HepG2 (cell line): ENCODE data around the gene PGPEP1. TPM values are rescaled to one million over a fixed set of nuclear protein-coding genes. Genes with fewer than 3 reads are reported as not detected.

Experiments
- AGO1 ChIP-seq: fragments of 200-400 bp; formaldehyde crosslinking; IDR thresholded peaks from 2 replicates; pipeline ENCODE4 v1.6.1; 2017; ENCODE audit warnings: mild to moderate bottlenecking, low read depth, low read length, moderate library complexity; ENCODE audit not compliant: poor library complexity, severe bottlenecking
- ATF1 ChIP-seq: IDR thresholded peaks from 2 replicates; pipeline ENCODE4 v1.6.1; 2016; ENCODE audit warnings: mild to moderate bottlenecking, control low read depth
- DBP ChIP-seq: sonication (generic); formaldehyde crosslinking; IDR thresholded peaks from 2 replicates; pipeline ENCODE4 v1.4.0; 2020; ENCODE audit warnings: missing genetic modification reagents; ENCODE audit errors: not compliant biosample characterization
- HMG20A ChIP-seq: IDR thresholded peaks from 2 replicates; pipeline ENCODE4 v1.6.1; 2016; ENCODE audit warnings: borderline replicate concordance
- KDM1A ChIP-seq: IDR thresholded peaks from 2 replicates; pipeline ENCODE4 v1.6.1; 2016; ENCODE audit warnings: missing compliant biosample characterization
- MTF1 ChIP-seq: sonication (generic); formaldehyde crosslinking; IDR thresholded peaks from 2 replicates; pipeline ENCODE4 v1.5.0; 2020; ENCODE audit warnings: missing genetic modification reagents
- NR3C1 ChIP-seq: sonication (generic); formaldehyde crosslinking; IDR thresholded peaks from 2 replicates; pipeline ENCODE4 v1.4.0; 2020; ENCODE audit warnings: missing genetic modification reagents
- PITX1 ChIP-seq: sonication (generic); formaldehyde crosslinking; IDR thresholded peaks from 2 replicates; pipeline ENCODE4 v1.5.1; 2020; ENCODE audit warnings: mild to moderate bottlenecking, missing genetic modification reagents
- SNAPC5 ChIP-seq: sonication (generic); formaldehyde crosslinking; IDR thresholded peaks from 2 replicates; pipeline ENCODE4 v1.8.1; 2023; ENCODE audit warnings: mild to moderate bottlenecking, missing genetic modification reagents, borderline replicate concordance
- THYN1 ChIP-seq: sonication (generic); formaldehyde crosslinking; IDR thresholded peaks from 2 replicates; pipeline ENCODE4 v1.8.1; 2023; ENCODE audit warnings: low read depth, mild to moderate bottlenecking, moderate library complexity, missing genetic modification reagents, borderline replicate concordance
- TOE1 ChIP-seq: sonication (generic); formaldehyde crosslinking; IDR thresholded peaks from 2 replicates; pipeline ENCODE4 v1.4.0; 2020; ENCODE audit warnings: mild to moderate bottlenecking, missing genetic modification reagents
- TRIM22 ChIP-seq: fragments of 450-650 bp; IDR thresholded peaks from 2 replicates; pipeline ENCODE4 v1.6.1; 2017
- ZBTB46 ChIP-seq: sonication (generic); formaldehyde crosslinking; IDR thresholded peaks from 2 replicates; pipeline ENCODE4 v1.4.0; 2020; ENCODE audit warnings: mild to moderate bottlenecking, missing genetic modification reagents, borderline replicate concordance
- ZFP62 ChIP-seq: sonication (generic); formaldehyde crosslinking; IDR thresholded peaks from 2 replicates; pipeline ENCODE4 v1.4.0; 2020; ENCODE audit warnings: missing genetic modification reagents
- ZNF598 ChIP-seq: sonication (generic); formaldehyde crosslinking; IDR thresholded peaks from 2 replicates; pipeline ENCODE4 v1.5.1; 2020; ENCODE audit warnings: mild to moderate bottlenecking, missing genetic modification reagents, borderline replicate concordance
- ZNF605 ChIP-seq: sonication (generic); formaldehyde crosslinking; IDR thresholded peaks from 2 replicates; pipeline ENCODE4 v1.8.0; 2022; ENCODE audit warnings: mild to moderate bottlenecking, missing genetic modification reagents
- ZNF772 ChIP-seq: sonication (generic); formaldehyde crosslinking; IDR thresholded peaks from 2 replicates; pipeline ENCODE4 v1.5.0; 2020; ENCODE audit warnings: mild to moderate bottlenecking, missing genetic modification reagents
- ZNF781 ChIP-seq: sonication (generic); formaldehyde crosslinking; IDR thresholded peaks from 2 replicates; pipeline ENCODE4 v1.5.1; 2020; ENCODE audit warnings: borderline replicate concordance, mild to moderate bottlenecking, missing genetic modification reagents; ENCODE audit errors: not compliant biosample characterization
- ZSCAN25 ChIP-seq: sonication (generic); formaldehyde crosslinking; IDR thresholded peaks from 2 replicates; pipeline ENCODE4 v1.8.0; 2022; ENCODE audit warnings: mild to moderate bottlenecking, missing genetic modification reagents
- polyA plus RNA-seq, 8 experiments: library from polyadenylated mRNA; depleted of rRNA in 3 of 8; stranded (reverse) in 7 of 8; unstranded in 1 of 8; fragments of >200 nt; fragmentation: Illumina TruSeq in 4 of 8; extraction: Trizol in 4 of 8; gene quantifications; 2 replicates each; pipeline versions ENCODE4 v1.2.1 to v1.2.3, GENCODE V29; 2011 to 2016; ENCODE audit warnings: low read depth in 4 of 8, missing spikeins in 1 of 8, mixed read lengths in 1 of 8; ENCODE audit not compliant: insufficient read depth in 1 of 8
- total RNA-seq, 5 experiments: library from RNA; depleted of rRNA; stranded (reverse); fragments of >200 nt; fragmentation: Illumina TruSeq; extraction: Trizol; gene quantifications; 2 replicates each; pipeline ENCODE4 v1.2.3, GENCODE V29; 2016; ENCODE audit warnings: low read depth in 1 of 5
- TF ChIP-seq, protein P1 (sequence below): sonication (generic); formaldehyde crosslinking; IDR thresholded peaks from 2 replicates; pipeline ENCODE4 v1.9.0; 2022; ENCODE audit warnings: missing genetic modification reagents, mild to moderate bottlenecking, borderline replicate concordance
- TF ChIP-seq, protein P2 (sequence below): sonication (generic); formaldehyde crosslinking; IDR thresholded peaks from 2 replicates; pipeline ENCODE4 v1.5.0; 2020; ENCODE audit warnings: missing genetic modification reagents
- TF ChIP-seq, protein P3 (sequence below): IDR thresholded peaks from 2 replicates; pipeline ENCODE4 v1.6.1; 2012; ENCODE audit warnings: inconsistent platforms

Gene PGPEP1
- total and polyA plus RNA-seq, 2 of the 13 experiments (the other 11 are each of a cell fraction or from before 2014, with no cell fraction given): 53.1 to 56.6 TPM

GRCh38 chr19:18304458-18305310 is 35.7 kb upstream of the PGPEP1 start (continued):
- no peak for TF ChIP-seq DBP (CRISPR knock-in tag)
- TF ChIP-seq, protein P1, sequence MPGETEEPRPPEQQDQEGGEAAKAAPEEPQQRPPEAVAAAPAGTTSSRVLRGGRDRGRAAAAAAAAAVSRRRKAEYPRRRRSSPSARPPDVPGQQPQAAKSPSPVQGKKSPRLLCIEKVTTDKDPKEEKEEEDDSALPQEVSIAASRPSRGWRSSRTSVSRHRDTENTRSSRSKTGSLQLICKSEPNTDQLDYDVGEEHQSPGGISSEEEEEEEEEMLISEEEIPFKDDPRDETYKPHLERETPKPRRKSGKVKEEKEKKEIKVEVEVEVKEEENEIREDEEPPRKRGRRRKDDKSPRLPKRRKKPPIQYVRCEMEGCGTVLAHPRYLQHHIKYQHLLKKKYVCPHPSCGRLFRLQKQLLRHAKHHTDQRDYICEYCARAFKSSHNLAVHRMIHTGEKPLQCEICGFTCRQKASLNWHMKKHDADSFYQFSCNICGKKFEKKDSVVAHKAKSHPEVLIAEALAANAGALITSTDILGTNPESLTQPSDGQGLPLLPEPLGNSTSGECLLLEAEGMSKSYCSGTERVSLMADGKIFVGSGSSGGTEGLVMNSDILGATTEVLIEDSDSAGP (CRISPR knock-in tag): peak; percentile 61; the same call in 1 of the 2 replicates
- TF ChIP-seq, protein P2, sequence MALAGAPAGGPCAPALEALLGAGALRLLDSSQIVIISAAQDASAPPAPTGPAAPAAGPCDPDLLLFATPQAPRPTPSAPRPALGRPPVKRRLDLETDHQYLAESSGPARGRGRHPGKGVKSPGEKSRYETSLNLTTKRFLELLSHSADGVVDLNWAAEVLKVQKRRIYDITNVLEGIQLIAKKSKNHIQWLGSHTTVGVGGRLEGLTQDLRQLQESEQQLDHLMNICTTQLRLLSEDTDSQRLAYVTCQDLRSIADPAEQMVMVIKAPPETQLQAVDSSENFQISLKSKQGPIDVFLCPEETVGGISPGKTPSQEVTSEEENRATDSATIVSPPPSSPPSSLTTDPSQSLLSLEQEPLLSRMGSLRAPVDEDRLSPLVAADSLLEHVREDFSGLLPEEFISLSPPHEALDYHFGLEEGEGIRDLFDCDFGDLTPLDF (CRISPR knock-in tag): no peak
- TF ChIP-seq TOE1 (CRISPR knock-in tag): no peak
- peak; percentile 21 for TF ChIP-seq ZNF781 (CRISPR knock-in tag)
- TF ChIP-seq ZSCAN25 (CRISPR knock-in tag): peak; percentile 85
- TF ChIP-seq, protein P3, sequence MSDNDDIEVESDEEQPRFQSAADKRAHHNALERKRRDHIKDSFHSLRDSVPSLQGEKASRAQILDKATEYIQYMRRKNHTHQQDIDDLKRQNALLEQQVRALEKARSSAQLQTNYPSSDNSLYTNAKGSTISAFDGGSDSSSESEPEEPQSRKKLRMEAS: peak; percentile 66
- no peak for TF ChIP-seq THYN1 (CRISPR knock-in tag)
- no peak for TF ChIP-seq ATF1 (CRISPR knock-in tag)
- no peak for TF ChIP-seq TRIM22
- TF ChIP-seq SNAPC5 (CRISPR knock-in tag): no peak
- peak; percentile 52; the same call in 1 of the 2 replicates for TF ChIP-seq ZBTB46 (CRISPR knock-in tag)
- TF ChIP-seq ZNF605 (CRISPR knock-in tag): 0 out of 2 replicates have a peak, but pooled peaks have one; percentile 46
- TF ChIP-seq PITX1: peak; percentile 83
- no peak; the same call in 1 of the 2 replicates for TF ChIP-seq HMG20A (CRISPR knock-in tag)
- peak; percentile 60; the same call in 1 of the 2 replicates for TF ChIP-seq ZNF772 (CRISPR knock-in tag)
- no peak for TF ChIP-seq KDM1A (CRISPR knock-in tag)
- peak; percentile 71; the same call in 1 of the 2 replicates for TF ChIP-seq ZNF598 (CRISPR knock-in tag)
- no peak for TF ChIP-seq MTF1 (CRISPR knock-in tag)
- TF ChIP-seq ZFP62 (CRISPR knock-in tag): no peak
- peak; percentile 1 for TF ChIP-seq AGO1
- no peak for TF ChIP-seq NR3C1
